ENCODE data around the gene ADGRD2.

ADGRD2 gene

DNA sequence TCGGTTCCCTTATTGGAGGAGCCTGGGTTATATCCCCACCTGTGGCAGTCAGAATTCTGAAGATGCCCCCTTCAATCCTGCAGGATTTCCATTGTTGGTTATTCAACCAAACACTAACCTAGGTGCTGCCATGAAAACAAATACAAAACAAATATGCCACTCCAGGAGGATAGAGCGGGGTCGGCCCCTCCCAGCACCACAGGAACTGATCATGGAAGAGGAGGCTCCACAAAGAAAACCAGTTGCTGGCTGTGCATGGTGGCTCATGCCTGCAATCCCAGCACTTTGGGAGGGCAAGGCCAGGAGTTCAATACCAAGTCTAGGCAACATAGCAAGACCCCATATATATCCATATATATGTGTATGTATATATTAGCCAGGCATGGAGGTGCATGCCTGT lies 13.2 kb upstream of the ADGRD2 start:
- no peak for DNase-seq (ENCODE audit: low read depth)

DNA sequence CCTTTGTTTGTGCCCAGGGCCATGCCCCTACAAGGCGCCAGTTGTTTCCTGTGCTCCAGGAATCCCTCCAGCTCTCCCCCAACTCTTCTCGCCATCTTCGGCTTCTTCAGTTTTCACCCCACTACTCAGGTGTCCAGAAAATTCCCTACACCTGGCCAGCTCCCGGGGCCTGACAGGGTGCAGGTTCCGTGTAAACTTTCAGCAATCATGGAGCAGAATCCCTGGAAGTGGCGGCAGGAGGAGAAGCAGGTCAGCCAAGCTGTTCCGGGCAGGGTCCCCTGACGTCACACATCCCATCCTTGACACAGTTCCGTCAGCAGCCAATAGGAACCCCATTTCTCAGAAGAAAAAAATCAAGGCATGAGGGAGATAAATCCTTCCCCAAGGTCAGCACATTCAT lies 12.2 kb upstream of the ADGRD2 start:
- DNase-seq (ENCODE audit: low read depth): no peak

DNA sequence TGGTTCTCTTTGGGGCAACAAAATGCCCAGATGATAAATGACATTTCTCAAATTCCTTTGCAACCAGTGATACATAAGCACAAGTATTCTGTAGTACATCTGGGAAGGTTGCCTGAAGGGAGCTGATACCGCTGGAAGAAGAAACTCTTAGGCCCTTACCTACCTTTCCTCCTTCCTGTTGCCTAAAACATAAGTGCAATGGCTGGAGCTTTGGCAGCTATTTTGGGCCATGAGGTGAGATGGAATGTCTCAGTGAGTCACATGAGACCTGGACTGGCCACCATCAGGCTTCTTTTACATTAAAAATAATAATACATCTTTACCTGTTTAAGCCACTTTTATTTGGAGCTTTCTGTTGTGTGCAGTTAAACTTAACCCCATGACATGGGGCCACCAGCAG lies 11.2 kb upstream of the ADGRD2 start:
- no peak for DNase-seq (ENCODE audit: low read depth)

DNA sequence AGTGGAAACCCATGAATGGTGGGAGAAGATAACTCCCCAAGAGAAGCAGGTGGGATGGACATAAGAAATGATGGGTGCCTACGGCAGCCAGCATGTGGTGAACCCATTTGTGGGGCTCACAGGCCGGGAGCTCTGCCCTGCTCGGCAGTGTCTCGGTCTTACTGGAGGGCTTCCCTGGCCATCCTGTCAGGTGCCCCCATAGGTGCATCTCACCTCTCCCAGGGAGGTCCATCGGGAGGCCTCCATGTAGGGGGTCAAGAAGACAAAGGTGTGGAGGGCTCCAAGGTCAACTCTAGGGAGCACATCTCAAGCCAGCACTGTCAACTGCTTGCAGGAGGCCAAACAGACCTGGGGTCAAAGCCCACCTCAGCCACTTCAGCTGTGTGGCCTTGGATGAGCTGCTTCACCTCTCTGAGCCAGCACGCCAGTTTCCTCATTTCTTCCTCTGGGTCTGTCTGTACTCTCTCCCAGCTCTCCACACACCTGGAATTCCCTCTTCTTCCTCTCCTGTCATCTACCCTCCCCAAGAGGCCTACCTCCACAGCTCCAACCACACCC lies 10.5 kb upstream of the ADGRD2 start:
- no peak for DNase-seq (ENCODE audit: low read depth)

DNA sequence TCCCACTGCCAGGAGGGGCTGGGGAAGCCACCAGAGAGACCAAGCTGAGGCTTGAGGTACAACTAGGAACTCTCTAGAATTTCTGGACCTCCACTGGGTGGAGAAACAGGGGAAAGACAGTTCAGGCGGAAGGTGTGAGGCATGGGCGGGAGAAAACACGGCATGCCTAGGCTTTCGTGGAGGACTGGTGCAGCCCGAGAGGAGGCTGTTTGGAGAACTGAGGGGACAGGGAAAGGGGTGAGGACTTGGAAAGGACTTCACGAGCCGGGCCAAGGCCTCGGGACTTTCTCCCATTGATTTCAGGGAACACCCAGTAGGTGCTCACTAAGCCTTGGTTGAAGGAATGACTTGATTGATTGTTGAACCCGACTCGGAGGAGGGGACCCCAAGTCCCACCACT lies 9.5 kb upstream of the ADGRD2 start:
- DNase-seq (ENCODE audit: low read depth): no peak

DNA sequence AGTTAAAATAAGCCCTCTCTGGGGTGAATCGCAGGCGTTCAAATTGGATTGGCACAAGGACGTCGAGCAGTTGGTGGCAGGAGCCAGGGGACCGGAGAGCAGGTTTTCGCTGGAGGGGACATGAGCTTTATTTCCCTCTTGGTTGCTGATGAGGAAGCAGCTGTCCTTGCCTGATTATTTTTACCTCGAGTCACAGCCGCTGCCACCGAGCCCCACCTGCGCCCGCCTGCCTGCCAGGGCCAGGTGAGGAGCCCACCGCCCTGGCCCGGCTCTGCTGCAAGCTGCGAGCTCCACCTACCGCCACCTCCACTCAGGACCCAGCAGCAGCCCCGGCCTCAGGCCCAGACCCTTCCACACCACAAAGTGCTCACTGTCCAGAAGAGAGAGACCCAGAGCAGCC lies 9.0 kb upstream of the ADGRD2 start:
- DNase-seq (ENCODE audit: low read depth): no peak

DNA sequence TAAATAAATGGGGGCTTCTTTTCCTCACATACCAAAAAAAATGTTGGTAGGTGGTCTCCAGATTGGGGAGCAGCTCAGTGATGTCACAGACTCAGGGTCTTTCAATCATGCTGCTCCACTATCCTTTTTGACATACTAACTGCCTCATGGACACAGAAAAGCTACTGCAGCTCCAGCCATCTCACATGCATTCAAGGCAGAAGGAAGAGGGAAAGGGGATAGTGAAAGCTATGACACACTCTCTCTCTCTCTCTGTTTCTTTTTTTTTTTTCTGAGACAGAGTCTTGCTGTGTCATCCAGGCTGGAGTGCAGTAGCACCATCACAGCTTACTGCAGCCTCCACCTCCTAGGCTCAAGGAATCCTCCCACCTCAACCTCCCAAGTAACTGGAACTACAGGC lies 7.9 kb upstream of the ADGRD2 start:
- DNase-seq (ENCODE audit: low read depth): no peak

DNA sequence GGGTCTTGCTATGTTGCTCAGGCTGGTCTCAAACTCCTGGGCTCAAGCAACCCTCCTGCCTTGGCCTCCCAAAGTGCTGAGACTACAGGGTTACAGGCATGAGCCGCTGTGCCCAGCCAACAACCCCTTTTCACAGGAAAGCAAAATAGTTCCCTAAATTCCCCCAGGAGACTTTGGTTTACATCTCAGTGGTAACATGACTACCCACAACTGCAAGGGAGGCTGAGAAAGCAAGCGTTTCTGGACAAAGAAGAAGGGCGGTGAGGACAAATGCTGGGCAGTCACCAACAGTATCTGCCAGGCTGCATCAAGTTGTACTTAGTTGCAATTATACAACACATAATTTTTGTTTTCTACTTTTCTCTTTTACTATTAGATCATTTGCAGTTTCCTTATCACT lies 7.4 kb upstream of the ADGRD2 start:
- DNase-seq (ENCODE audit: low read depth): peak; percentile 44

DNA sequence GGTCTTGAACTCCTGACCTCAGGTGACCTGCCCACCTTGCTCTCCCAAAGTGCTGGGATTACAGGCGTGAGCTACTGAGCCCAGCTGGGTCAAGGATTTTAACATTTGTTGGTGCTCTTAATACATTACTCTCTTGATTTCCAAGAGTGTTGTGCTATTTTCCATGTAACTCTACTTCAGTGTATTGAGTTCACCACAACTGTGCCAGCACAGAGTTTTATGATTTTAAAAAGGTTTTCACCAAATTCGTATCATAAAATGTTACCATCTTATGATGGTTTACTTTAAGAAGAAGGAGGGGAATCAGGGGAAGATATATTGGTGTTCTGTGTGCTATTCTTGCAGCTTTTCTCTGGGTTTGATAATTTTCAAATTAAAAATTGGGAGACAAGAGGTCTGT lies 6.6 kb upstream of the ADGRD2 start:
- no peak for DNase-seq (ENCODE audit: low read depth)

DNA sequence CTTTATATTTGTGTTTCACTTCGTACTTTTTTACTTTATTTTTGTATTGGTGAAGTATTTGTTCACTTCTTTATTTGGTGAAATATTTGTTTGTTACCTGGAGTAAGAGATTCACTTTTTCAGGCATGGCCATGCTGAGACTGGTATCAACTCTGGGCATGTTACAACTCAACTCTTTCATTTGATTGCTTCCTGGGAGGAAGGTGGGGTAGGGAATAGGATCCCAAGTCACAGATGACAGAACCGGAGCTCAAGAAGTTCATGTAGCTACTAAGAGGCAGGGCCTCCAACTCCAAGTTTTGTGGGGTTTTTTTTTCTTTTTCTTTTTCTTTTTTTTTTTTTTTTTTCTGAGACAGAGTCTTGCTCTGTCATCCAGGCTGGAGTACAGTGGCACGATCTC lies 6.1 kb upstream of the ADGRD2 start:
- no peak for DNase-seq (ENCODE audit: low read depth)

DNA sequence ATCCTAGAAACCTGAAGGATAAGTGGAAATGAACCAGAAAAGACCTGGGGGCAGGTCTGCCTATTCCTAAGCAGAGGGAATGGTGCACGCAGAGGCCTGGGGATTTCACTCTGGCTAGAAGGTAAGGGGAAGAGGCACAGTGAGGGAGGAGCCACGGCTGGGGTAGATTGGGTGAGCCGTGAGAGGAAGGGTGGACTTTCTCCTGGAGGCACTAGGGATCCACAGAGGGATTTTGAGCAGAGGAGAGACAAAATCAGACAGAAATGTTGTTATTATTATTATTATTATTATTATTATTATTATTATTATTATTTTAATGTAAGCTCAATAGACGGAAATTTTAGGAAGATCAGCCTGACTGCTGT lies 3.0 kb upstream of the ADGRD2 start:
- DNase-seq (ENCODE audit: low read depth): no peak

DNA sequence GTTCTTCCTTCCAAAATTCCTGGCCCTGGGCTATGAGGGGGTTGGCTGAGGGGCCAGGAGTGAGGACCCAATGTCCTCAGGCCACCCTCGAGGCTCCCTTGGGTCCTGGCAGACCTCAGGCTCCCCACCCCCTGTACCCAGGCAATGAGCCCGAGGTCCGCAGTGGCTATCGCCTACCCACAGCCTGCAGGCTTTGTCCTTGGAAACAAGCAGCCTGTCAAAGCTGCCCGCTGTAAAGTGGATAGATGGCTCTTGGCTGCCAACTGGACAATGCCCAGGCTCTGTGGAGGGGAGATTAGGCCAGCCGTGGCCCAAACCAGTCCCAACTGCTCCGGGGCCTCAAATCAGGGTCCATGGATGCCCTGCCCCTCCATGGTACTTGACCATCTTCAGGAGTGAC lies 2.2 kb upstream of the ADGRD2 start:
- DNase-seq (ENCODE audit: low read depth): no peak

DNA sequence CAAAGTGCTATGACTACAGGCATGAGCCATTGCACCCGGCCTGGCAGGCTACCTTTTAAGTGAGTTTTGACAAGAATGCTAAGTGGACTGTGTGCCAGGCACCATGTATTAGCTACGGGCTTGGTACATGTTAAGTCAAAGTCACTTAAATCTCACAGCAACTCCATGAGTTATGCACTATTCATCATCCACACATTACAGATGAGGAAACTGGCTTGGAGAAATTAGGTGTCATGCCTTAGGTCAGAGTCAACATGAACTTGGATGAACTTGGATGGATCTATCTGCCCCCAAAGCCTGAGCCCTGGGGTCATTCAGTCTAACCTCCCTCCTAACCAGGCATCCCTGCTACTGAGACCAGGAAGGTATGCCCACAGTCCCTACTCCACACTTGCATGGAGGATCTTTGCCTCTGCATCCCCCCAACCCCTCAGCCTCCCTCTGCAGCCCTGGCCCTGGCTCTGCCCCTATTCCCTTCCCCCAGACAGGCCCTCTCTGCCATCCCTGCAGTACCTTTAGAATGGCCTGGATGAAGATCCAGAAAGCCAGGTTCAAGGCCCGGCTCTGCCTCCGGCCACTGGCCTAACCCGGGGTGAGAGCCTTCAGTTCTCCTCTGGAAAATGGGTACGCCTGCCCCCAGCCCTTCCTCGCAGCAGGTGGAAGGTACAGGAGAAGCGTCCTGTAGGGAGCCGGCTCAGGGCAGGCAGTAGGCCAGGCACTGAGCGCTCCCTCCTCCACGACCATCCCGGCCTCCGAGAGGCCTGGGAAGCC lies 685 bp upstream of the ADGRD2 start:
- DNase-seq (ENCODE audit: low read depth): no peak

DNA sequence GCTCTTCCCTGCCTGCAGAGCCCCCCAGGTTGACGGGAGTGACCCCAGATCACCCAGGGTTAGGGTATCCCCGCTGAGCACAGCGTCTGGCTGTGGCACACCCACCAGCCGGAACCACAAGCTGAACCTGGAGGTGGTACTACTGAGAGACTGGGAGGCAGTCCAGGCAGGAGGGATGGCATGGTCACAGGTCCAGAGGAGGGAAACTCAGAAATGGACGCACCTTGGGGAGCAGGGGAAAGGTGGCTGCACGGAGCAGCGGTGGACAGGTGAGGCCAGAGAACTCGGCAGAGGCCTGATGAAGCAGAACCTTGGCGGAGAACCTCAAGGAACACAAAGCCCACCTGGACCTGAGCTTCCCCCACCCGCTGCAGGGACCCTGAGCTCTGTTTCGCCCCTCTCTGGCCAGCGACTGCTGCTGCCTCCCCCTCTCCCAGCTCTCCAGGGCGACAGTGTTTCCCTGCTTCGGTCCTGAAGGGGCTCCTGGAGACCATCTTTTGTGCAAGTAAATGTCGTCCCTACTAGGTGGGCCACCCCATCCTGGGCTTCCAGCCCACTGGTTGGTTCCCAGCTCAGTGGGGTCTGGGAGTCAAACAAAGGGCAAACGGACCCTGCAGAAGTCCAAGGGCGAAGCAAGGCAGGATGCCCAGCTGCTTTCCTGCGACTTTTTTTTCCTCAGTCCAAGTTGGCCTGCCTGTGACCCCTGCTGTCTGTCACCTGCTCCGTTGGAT lies 845 bp downstream of the ADGRD2 start:
- no peak for DNase-seq (ENCODE audit: low read depth)

DNA sequence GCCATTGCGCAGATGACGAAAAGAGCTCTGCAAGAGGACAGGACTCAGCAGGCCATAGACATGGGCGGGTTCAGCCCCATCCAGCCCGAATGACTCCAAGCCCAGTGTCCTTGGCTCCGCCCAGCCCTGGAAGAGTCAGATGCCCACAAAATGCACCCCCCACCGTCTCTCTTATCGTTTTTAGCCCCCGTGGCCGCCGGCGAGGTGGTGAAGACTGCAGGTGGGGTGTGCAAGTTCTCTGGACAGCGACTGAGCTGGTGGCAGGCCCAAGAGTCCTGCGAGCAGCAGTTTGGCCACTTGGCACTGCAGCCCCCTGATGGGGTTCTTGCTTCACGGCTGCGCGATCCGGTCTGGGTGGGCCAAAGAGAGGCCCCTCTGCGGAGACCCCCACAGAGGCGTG lies 2.1 kb downstream of the ADGRD2 start:
- no peak for DNase-seq (ENCODE audit: low read depth)

DNA sequence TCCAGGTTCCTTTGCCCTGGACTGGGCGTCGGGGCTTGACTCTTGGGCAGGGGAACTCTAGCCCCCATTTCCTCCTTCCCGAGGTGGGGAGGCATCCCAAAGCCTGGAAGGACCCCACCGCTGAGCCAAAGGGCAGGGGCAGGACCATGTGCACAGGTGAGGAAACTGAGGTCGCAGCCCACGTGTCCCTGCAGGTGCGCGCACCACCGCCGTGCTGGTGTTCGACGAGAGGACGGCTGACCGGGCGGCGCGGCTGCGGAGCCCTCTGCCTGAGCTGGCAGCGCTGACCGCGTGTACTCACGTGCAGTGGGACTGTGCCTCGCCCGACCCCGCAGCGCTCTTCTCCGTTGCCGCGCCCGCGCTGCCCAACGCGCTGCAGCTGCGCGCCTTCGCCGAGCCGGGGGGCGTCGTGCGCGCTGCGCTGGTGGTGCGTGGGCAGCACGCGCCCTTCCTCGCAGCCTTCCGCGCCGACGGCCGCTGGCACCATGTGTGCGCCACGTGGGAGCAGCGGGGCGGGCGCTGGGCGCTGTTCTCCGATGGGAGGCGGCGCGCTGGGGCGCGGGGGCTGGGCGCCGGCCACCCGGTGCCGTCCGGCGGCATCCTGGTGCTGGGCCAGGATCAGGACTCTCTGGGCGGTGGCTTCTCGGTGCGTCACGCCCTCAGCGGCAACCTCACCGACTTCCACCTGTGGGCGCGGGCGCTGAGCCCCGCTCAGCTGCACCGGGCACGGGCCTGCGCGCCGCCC lies 2.8 kb downstream of the ADGRD2 start:
- DNase-seq (ENCODE audit: low read depth): no peak

DNA sequence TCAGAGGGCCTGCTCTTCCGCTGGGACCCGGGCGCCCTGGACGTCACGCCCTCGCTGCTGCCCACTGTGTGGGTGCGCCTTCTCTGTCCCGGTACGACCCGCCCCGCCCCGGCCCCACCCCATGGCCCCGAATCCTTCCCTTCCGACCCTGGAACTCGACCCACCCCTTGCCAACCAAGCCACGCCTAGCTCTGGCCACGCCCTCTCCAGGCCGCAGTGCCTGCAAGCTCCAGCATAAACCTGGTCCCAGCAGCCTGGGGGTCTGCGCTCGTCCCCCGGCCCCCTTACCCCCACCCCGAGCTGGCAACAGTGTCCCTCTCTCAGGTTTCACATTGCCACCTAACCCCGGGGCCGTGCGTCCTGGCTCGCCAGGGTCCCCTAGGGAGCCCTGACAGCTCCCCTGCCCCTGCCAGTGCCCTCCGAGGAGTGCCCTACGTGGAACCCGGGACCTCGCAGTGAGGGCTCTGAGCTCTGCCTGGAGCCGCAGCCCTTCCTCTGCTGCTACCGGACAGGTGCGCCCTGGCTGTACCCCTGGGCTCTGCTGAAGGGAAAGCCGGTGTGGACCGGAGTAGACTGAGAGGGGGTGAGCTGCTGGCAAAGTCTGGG lies 3.4 kb downstream of the ADGRD2 start:
- no peak for DNase-seq (ENCODE audit: low read depth)

DNA sequence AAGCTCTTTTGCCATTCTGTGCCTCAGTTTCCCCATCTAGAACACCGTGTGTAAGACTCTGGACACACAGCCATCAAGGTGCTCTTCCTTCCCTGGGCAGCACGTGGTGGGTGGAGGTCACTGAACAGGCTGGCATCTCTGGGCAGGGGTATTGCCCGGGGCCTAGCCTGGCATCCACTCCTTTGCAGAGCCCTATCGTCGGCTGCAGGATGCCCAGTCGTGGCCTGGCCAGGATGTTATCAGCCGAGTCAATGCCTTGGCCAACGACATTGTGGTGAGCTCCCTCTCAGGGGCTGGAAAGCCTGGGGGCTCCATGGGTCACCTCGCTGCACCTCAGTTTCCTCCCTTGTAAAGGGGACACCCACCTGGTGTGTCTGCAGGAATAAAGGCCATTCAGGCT lies 4.0 kb downstream of the ADGRD2 start:
- DNase-seq (ENCODE audit: low read depth): no peak

DNA sequence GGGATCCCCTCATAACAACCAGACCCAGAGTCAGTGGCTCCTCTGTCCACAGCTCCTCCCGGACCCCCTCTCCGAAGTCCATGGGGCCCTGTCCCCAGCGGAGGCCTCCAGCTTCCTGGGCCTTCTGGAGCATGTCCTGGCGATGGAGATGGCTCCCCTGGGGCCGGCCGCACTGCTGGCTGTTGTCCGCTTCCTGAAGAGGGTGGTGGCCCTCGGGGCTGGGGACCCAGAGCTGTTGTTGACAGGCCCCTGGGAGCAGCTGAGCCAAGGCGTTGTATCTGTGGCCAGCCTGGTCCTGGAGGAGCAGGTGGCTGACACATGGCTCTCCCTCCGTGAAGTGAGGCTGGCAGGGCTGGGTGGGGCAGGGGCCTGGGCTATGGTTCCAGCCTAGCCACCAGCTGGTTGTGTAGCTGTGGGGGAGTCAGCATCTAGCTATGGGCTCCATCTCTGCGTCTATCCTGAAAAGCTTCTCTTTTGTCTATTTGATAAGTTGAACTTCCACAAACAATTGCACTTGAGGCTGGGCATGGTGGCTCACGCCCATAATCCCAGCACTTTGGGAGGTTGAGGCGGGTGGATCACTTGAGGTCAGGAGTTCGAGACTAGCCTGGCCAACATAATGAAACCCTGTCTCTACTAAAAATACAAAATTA lies 4.7 kb downstream of the ADGRD2 start:
- no peak for DNase-seq (ENCODE audit: low read depth)

DNA sequence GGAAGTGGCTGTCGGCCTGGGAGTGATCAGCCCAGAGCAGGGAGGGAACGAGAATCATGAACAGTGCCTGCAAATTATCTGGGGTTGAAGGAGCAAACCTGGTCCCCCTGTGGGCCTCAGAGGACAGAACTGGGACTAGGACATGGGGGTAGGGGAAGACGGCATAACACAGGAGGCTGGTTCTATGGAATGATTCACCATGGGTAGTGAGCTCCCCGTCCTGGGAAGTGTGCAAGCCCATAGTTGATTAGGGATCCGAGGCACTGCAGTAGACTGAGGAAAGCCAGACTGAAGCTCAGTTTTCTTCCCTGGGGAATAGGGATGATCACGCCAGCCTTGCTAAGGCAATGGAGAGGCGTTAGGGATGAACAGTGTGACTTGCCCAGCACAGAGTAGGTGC lies 5.6 kb downstream of the ADGRD2 start:
- DNase-seq (ENCODE audit: low read depth): no peak

DNA sequence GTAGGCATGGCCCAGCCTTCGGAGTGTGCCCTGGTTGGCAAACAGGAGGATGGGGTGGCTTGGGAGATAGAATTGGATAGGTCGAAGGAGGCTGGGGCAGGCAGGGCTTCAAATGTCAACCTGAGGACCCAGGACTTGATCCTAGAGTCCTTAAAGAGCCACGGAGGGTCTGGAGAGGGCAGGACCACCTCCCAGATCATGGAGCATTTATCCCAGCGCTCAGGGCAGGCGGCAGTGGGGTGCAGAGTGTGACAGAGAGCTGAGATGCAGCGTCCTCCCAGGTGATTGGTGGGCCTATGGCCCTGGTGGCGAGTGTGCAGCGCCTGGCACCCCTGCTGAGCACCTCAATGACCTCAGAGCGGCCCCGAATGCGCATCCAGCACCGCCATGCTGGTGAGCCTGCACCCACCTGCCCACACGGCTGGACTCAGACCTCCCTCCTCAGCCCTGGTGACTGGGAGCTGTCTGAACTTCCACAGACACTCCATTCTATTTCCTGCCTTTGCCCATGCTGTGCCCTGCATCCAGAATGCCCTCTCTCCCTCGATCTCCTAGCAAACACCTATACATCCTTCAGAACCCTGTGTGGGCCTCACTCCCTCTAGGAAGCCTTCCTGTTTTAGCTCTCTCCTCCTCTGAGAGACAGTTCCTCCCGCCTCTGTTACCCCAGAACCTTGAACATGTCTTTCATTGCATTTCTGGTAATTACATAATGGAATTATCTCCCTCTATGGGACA lies 6.3 kb downstream of the ADGRD2 start:
- no peak for DNase-seq (ENCODE audit: low read depth)
